Measurements from ENCODE around the gene UBE2D4.

GRCh38 chr7:43888993-43889945 is 37.0 kb upstream of the UBE2D4 start:
- TF ChIP-seq CTCF (conservative IDR thresholded peaks at IDR 0.05 in 1 of 2, IDR thresholded peaks at IDR 0.05 in 1 of 2; ENCODE audit: extremely low read depth in 1 of 2, insufficient read depth in 1 of 2, low read depth in 1 of 2, low read length in 2 of 2), result no peak
- no peak for TF ChIP-seq EZH2 (IDR thresholded peaks at IDR 0.05; ENCODE audit: borderline replicate concordance, low read length)
